Measurements from ENCODE around the gene MAP4K3.
"Not testable (repeated sequence)": the region's sequence is repeated elsewhere in the genome, so short reads cannot be mapped to it uniquely, and the experiment has no call there.

The MAP4K3 gene

GRCh38 chr2:39252888-39253518 lies 184.1 kb downstream of the MAP4K3 start:
- TF ChIP-seq CSRNP3 (CRISPR knock-in tag; IDR thresholded peaks at IDR 0.05) (no peak), OSR1 (CRISPR knock-in tag; IDR thresholded peaks at IDR 0.05) (no peak), CSDC2 (CRISPR knock-in tag; IDR thresholded peaks at IDR 0.05) (no peak), PATZ1 (CRISPR knock-in tag; IDR thresholded peaks at IDR 0.05; ENCODE audit: borderline replicate concordance) (no peak), GLIS3 (CRISPR knock-in tag; IDR thresholded peaks at IDR 0.05) (no peak), ARNTL (CRISPR knock-in tag; IDR thresholded peaks at IDR 0.05; ENCODE audit: borderline replicate concordance, low read depth) (no peak), ZC3H10 (CRISPR knock-in tag; IDR thresholded peaks at IDR 0.05) (no peak), PPARA (CRISPR knock-in tag; IDR thresholded peaks at IDR 0.05; ENCODE audit: borderline replicate concordance) (no peak), SNAI2 (CRISPR knock-in tag; IDR thresholded peaks at IDR 0.05) (no peak), BACH2 (CRISPR knock-in tag; IDR thresholded peaks at IDR 0.05; ENCODE audit: borderline replicate concordance) (no peak)
- no peak for ATAC-seq

- TF ChIP-seq TCF4 (CRISPR knock-in tag; IDR thresholded peaks at IDR 0.05; ENCODE audit: borderline replicate concordance) (no peak), TSHZ2 (CRISPR knock-in tag; IDR thresholded peaks at IDR 0.05) (no peak), ISL1 (CRISPR knock-in tag; IDR thresholded peaks at IDR 0.05) (no peak), ESRRG (CRISPR knock-in tag; IDR thresholded peaks at IDR 0.05) (no peak), ZC3H10 (CRISPR knock-in tag; IDR thresholded peaks at IDR 0.05) (no peak), GLIS3 (CRISPR knock-in tag; IDR thresholded peaks at IDR 0.05) (no peak), CREB5 (CRISPR knock-in tag; IDR thresholded peaks at IDR 0.05; ENCODE audit: low read depth) (no peak), TOX (CRISPR knock-in tag; IDR thresholded peaks at IDR 0.05; ENCODE audit: borderline replicate concordance) (no peak), ARNTL (CRISPR knock-in tag; IDR thresholded peaks at IDR 0.05; ENCODE audit: borderline replicate concordance, low read depth) (no peak), CSDC2 (CRISPR knock-in tag; IDR thresholded peaks at IDR 0.05) (no peak), CSRNP3 (CRISPR knock-in tag; IDR thresholded peaks at IDR 0.05) (no peak), SNAI2 (CRISPR knock-in tag; IDR thresholded peaks at IDR 0.05) (no peak), PPARA (CRISPR knock-in tag; IDR thresholded peaks at IDR 0.05; ENCODE audit: borderline replicate concordance) (no peak), BACH2 (CRISPR knock-in tag; IDR thresholded peaks at IDR 0.05; ENCODE audit: borderline replicate concordance) (no peak), ZFP30 (CRISPR knock-in tag; IDR thresholded peaks at IDR 0.05) (no peak)
Measured at GRCh38 chr2:39247512-39248043, 189.5 kb downstream of the MAP4K3 start.

GRCh38 chr2:39246382-39246980 lies 190.6 kb downstream of the MAP4K3 start:
- no peak for TF ChIP-seq ZC3H10 (CRISPR knock-in tag; IDR thresholded peaks at IDR 0.05)
- TF ChIP-seq ESRRG (CRISPR knock-in tag; IDR thresholded peaks at IDR 0.05): no peak
- TF ChIP-seq ZNF70 (CRISPR knock-in tag; IDR thresholded peaks at IDR 0.05): no peak
- no peak for TF ChIP-seq CSDC2 (CRISPR knock-in tag; IDR thresholded peaks at IDR 0.05)
- TF ChIP-seq CSRNP3 (CRISPR knock-in tag; IDR thresholded peaks at IDR 0.05): no peak
- no peak for TF ChIP-seq ISL1 (CRISPR knock-in tag; IDR thresholded peaks at IDR 0.05)
- no peak for TF ChIP-seq GLIS3 (CRISPR knock-in tag; IDR thresholded peaks at IDR 0.05)
- TF ChIP-seq BACH2 (CRISPR knock-in tag; IDR thresholded peaks at IDR 0.05; ENCODE audit: borderline replicate concordance): no peak
- no peak for TF ChIP-seq ZNF565 (CRISPR knock-in tag; conservative IDR thresholded peaks at IDR 0.05; ENCODE audit: low read depth)
- no peak for TF ChIP-seq OSR1 (CRISPR knock-in tag; IDR thresholded peaks at IDR 0.05)
- TF ChIP-seq POU6F1 (CRISPR knock-in tag; IDR thresholded peaks at IDR 0.05; ENCODE audit: borderline replicate concordance, low read depth): no peak
- ATAC-seq: no peak

More at GRCh38 chr2:39247512-39248043, 189.5 kb downstream of the MAP4K3 start:
- ATAC-seq: no peak

- ATAC-seq: not testable (repeated sequence)
Measured at GRCh38 chr2:39244963-39245625, 192.0 kb downstream of the MAP4K3 start.
